ENCODE data around the gene HEATR5B. TPM values are rescaled to one million over a fixed set of nuclear protein-coding genes. Genes with fewer than 3 reads are reported as not detected.

The HEATR5B gene
- total RNA-seq = 15.7 and 16.0 TPM in 2 replicates

DNA sequence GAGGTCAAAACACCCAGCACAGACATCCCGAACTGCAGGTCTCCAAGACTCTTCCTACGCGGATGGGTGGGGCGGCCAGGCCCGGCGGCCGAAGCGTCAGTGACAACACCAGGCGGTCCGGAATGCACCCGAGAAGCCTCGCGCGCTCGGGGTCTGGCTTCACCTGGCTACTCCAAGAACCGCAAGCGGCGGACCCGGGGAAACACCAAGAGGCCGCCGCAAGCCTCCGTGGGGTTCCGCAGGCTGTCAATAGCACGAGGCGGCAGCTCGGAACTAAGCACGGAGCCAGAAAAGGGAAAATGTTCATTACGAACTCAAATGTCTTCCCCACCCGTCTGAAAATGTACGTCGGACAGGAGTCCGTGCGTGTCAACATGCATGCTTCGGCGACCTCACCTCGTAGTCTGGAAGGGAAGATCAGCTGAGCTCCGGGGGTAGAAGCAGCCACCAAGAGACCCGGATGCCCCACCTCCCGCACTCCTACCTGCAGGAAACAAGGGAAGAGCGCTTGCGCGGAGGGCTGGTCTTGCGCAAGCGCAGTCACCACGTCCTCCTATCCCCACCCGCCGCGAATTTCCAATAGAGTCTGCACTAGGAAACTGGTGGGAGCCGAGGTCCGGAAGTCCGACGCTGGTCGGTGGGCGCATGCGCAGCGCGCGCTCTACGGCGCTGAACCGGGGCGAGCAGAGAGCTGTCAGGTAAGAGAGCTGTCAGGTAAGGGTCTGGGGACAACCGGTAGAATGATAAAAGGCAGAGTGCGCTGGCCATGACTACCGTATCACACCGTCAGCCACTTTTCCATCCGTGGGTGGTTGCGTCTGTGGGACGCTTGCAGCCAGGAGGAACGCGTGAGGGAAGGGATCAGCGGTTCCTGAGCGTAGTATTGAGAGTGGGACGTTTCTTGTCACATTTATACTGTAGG, at the start of gene HEATR5B, which contains the start of gene GPATCH11:
Gene HEATR5B (minus strand): TSS at position 500 of the 922 bp plus-strand sequence. CDS start 958 bp downstream, outside the sequence.
Gene GPATCH11 (plus strand): TSS at position 646 of the 922 bp plus-strand sequence. CDS start 3,864 bp downstream, outside the sequence.
- H3K4me3 Mint-ChIP-seq = no peak within 1 kb of the TSS
- H3K27me3 Mint-ChIP-seq (ENCODE audit: insufficient read depth) = no peaks in the 10 kb centered on the region
- no peaks in the 10 kb centered on the region for H3K9me3 Mint-ChIP-seq

GRCh38 chr2:37132914-37133313, 48.7 kb upstream of the HEATR5B start:
- no peaks in the 10 kb centered on the region for H3K4me1 Mint-ChIP-seq (ENCODE audit: low read depth)
- no peaks in the 10 kb centered on the region for H3K27me3 Mint-ChIP-seq (ENCODE audit: insufficient read depth)
- DNase-seq (ENCODE audit: low spot score) = no peak
- no peaks in the 10 kb centered on the region for H3K9me3 Mint-ChIP-seq
- H3K27ac Mint-ChIP-seq = no peak overlapping the region
- peaks cover 50% of the 10 kb centered on the region for H3K36me3 Mint-ChIP-seq (ENCODE audit: low read depth)
- intact Hi-C loops (cut with micrococcal nuclease) = no loop called here
- H3K4me3 Mint-ChIP-seq = no peak overlapping the region

More for the DNA sequence above, at the start of gene HEATR5B, which contains the start of gene GPATCH11:
- intact Hi-C loops (cut with micrococcal nuclease) = loop anchor here (1.0 to 10.0 kb wide), 8 partner anchors 73 to 727 kb away; partner anchors contain the start of genes CEBPZ, CEBPZOS, EIF2AK2 and NDUFAF7
- peak; percentile 92 for DNase-seq (ENCODE audit: low spot score)
- H3K4me1 Mint-ChIP-seq (ENCODE audit: low read depth) = peaks cover 26% of the 10 kb centered on the region
- H3K27ac Mint-ChIP-seq = peak within 1 kb of the TSS; percentile 19
- peaks cover 20% of the 10 kb centered on the region for H3K36me3 Mint-ChIP-seq (ENCODE audit: low read depth)

GRCh38 chr2:37125416-37125815, 41.2 kb upstream of the HEATR5B start:
- H3K27ac Mint-ChIP-seq = no peak overlapping the region
- no peak for DNase-seq (ENCODE audit: low spot score)
- no peak overlapping the region for H3K4me3 Mint-ChIP-seq
- no peaks in the 10 kb centered on the region for H3K9me3 Mint-ChIP-seq
- intact Hi-C loops (cut with micrococcal nuclease) = no loop called here
- H3K4me1 Mint-ChIP-seq (ENCODE audit: low read depth) = peaks cover 7% of the 10 kb centered on the region
- no peaks in the 10 kb centered on the region for H3K27me3 Mint-ChIP-seq (ENCODE audit: insufficient read depth)
- peaks cover 51% of the 10 kb centered on the region for H3K36me3 Mint-ChIP-seq (ENCODE audit: low read depth)

GRCh38 chr2:37119157-37119556, 35.0 kb upstream of the HEATR5B start:
- no peaks in the 10 kb centered on the region for H3K9me3 Mint-ChIP-seq
- H3K27me3 Mint-ChIP-seq (ENCODE audit: insufficient read depth) = no peaks in the 10 kb centered on the region
- no peak overlapping the region for H3K27ac Mint-ChIP-seq
- no peak overlapping the region for H3K4me3 Mint-ChIP-seq
- peaks cover 32% of the 10 kb centered on the region for H3K36me3 Mint-ChIP-seq (ENCODE audit: low read depth)
- peaks cover 13% of the 10 kb centered on the region for H3K4me1 Mint-ChIP-seq (ENCODE audit: low read depth)
- DNase-seq (ENCODE audit: low spot score) = no peak
- intact Hi-C loops (cut with micrococcal nuclease) = no loop called here

DNA sequence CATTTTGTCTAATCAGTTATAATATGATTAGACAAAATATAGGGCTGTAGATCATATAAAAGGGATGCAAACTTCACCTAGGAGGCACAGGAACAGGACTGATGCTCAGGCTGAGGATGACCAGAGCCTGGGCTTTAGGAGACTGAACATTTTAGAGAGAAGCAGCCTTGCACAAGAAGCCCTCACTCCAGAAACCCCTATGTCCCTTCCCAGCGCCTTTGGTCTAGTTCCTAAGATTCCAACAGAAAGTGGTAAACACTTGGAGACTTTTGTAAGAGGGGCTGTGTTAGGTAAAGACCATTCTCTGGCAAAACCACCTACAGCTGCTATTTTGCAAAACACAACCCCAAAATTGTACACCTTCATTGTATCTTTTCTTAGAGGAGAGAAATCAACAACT, 33.4 kb upstream of the HEATR5B start:
- Mint-ChIP-seq H3K4me3 (no peak overlapping the region), H3K4me1 (ENCODE audit: low read depth) (peaks cover 13% of the 10 kb centered on the region), H3K36me3 (ENCODE audit: low read depth) (peaks cover 27% of the 10 kb centered on the region), H3K9me3 (no peaks in the 10 kb centered on the region), H3K27ac (no peak overlapping the region), H3K27me3 (ENCODE audit: insufficient read depth) (no peaks in the 10 kb centered on the region)
- no peak for DNase-seq (ENCODE audit: low spot score)
- intact Hi-C loops (cut with micrococcal nuclease) = no loop called here

DNA sequence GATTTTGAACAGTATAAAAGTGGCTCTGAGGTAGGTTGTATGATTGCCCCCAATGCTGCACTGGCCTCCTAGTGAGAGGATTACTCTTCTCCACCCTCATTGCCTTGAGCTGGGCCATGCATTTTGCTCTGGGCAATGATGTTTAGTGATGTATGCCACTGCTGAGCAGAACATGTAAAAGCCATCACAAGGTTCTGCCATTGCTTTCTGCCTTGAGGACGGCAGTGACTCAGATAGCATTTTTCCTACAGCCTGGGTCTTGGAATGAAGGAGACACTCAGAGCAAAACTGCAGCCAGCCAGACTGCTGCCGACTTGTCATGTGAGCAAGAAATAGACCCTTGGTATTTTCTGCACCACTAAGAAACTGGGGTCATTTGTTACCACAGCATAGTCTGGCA, 27.8 kb upstream of the HEATR5B start:
- H3K9me3 Mint-ChIP-seq = no peaks in the 10 kb centered on the region
- intact Hi-C loops (cut with micrococcal nuclease) = no loop called here
- no peak overlapping the region for H3K4me3 Mint-ChIP-seq
- H3K4me1 Mint-ChIP-seq (ENCODE audit: low read depth) = peaks cover 16% of the 10 kb centered on the region
- no peaks in the 10 kb centered on the region for H3K27me3 Mint-ChIP-seq (ENCODE audit: insufficient read depth)
- H3K27ac Mint-ChIP-seq = no peak overlapping the region
- no peak for DNase-seq (ENCODE audit: low spot score)
- peaks cover 42% of the 10 kb centered on the region for H3K36me3 Mint-ChIP-seq (ENCODE audit: low read depth)

DNA sequence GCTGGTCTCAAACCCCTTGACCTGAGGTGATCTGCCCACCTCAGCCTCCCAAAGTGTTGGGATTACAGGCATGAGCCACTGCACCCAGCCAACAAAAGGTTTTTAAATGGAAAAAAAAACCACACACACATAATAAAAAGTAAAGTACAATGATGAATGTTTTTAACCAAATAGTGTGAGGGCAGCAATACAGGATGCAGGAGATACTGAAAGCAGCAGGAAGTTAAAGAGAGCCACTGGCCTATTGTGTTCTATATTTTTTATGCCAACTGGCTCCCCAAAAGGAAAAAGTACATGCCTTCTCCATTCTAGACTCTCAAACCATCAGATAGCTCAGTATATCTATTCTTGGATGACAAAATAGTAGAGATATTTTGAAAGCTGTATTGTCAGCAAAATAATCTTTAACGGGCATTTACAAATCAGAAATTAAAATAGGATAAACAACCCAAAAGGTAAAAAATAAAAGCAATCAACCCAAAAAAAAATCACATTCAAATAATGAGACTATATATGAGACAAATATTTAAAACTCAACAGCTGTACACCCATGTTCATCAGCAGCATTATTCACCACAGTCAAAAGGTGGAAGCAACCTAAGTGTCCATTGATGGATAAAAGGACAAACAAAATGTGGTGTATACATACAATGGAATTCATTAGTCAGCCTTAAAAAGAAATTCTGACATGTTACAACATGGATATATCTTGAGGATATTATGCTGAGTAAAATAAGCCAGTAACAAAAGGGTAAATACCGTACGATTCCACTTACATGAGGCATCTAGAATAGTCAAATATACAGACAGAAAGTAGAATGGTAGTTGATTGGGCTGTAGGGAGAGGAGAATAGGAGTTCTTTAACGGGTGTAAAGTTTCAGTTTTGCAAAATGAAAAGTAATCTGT, 26.4 kb upstream of the HEATR5B start:
- H3K27me3 Mint-ChIP-seq (ENCODE audit: insufficient read depth) = no peaks in the 10 kb centered on the region
- intact Hi-C loops (cut with micrococcal nuclease) = no loop called here
- H3K27ac Mint-ChIP-seq = no peak overlapping the region

GRCh38 chr2:37109523-37109922, 25.4 kb upstream of the HEATR5B start:
- intact Hi-C loops (cut with micrococcal nuclease) = no loop called here
- no peak overlapping the region for H3K4me3 Mint-ChIP-seq
- no peaks in the 10 kb centered on the region for H3K9me3 Mint-ChIP-seq
- H3K27me3 Mint-ChIP-seq (ENCODE audit: insufficient read depth) = no peaks in the 10 kb centered on the region
- H3K36me3 Mint-ChIP-seq (ENCODE audit: low read depth) = peaks cover 51% of the 10 kb centered on the region
- DNase-seq (ENCODE audit: low spot score) = no peak
- H3K27ac Mint-ChIP-seq = no peak overlapping the region
- peaks cover 8% of the 10 kb centered on the region for H3K4me1 Mint-ChIP-seq (ENCODE audit: low read depth)

More for the DNA sequence above, 26.4 kb upstream of the HEATR5B start:
- H3K36me3 Mint-ChIP-seq (ENCODE audit: low read depth) = peaks cover 44% of the 10 kb centered on the region
- H3K9me3 Mint-ChIP-seq = no peaks in the 10 kb centered on the region
- H3K4me3 Mint-ChIP-seq = no peak overlapping the region
- DNase-seq (ENCODE audit: low spot score) = no peak
- H3K4me1 Mint-ChIP-seq (ENCODE audit: low read depth) = peaks cover 8% of the 10 kb centered on the region

DNA sequence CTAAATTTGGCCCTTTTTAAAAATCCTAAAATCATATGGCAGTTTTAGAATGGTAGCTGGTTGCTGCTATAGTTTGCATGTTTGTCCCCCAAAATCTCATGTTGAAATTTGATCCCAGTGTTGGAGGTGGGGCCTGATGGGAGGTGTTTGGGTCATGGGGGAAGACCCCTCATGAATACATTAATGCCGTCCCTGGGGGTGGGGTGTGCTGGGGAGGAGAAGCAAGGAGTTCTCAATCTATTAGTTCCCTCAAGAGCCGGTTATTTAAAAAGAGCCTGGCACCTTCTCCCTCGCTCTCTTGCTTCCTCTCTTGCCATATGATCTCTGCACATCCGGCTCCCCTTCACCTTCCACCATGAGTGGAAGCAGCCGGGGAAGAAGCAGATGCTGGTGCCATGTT, 21.0 kb upstream of the HEATR5B start:
- Mint-ChIP-seq H3K9me3 (no peaks in the 10 kb centered on the region), H3K27ac (no peak overlapping the region), H3K36me3 (ENCODE audit: low read depth) (peaks cover 65% of the 10 kb centered on the region), H3K27me3 (ENCODE audit: insufficient read depth) (no peaks in the 10 kb centered on the region), H3K4me3 (no peak overlapping the region), H3K4me1 (ENCODE audit: low read depth) (no peaks in the 10 kb centered on the region)
- DNase-seq (ENCODE audit: low spot score) = no peak
- intact Hi-C loops (cut with micrococcal nuclease) = no loop called here

- H3K4me3 Mint-ChIP-seq = no peak overlapping the region
- DNase-seq (ENCODE audit: low spot score) = no peak
- peaks cover 67% of the 10 kb centered on the region for H3K36me3 Mint-ChIP-seq (ENCODE audit: low read depth)
- H3K27me3 Mint-ChIP-seq (ENCODE audit: insufficient read depth) = no peaks in the 10 kb centered on the region
- no peaks in the 10 kb centered on the region for H3K4me1 Mint-ChIP-seq (ENCODE audit: low read depth)
- H3K27ac Mint-ChIP-seq = no peak overlapping the region
- H3K9me3 Mint-ChIP-seq = no peaks in the 10 kb centered on the region
- intact Hi-C loops (cut with micrococcal nuclease) = no loop called here
These were observed 20.0 kb upstream of the HEATR5B start for GRCh38 chr2:37104178-37104577.

GRCh38 chr2:37102588-37102987, 18.4 kb upstream of the HEATR5B start:
- Mint-ChIP-seq H3K4me3 (no peak overlapping the region), H3K9me3 (no peaks in the 10 kb centered on the region), H3K4me1 (ENCODE audit: low read depth) (no peaks in the 10 kb centered on the region), H3K27ac (no peak overlapping the region), H3K36me3 (ENCODE audit: low read depth) (peaks cover 53% of the 10 kb centered on the region), H3K27me3 (ENCODE audit: insufficient read depth) (no peaks in the 10 kb centered on the region)
- intact Hi-C loops (cut with micrococcal nuclease) = no loop called here
- DNase-seq (ENCODE audit: low spot score) = no peak

GRCh38 chr2:37100054-37100453, 15.9 kb upstream of the HEATR5B start:
- intact Hi-C loops (cut with micrococcal nuclease) = no loop called here
- Mint-ChIP-seq H3K36me3 (ENCODE audit: low read depth) (peaks cover 46% of the 10 kb centered on the region), H3K27ac (no peak overlapping the region), H3K27me3 (ENCODE audit: insufficient read depth) (no peaks in the 10 kb centered on the region), H3K4me3 (no peak overlapping the region), H3K9me3 (no peaks in the 10 kb centered on the region), H3K4me1 (ENCODE audit: low read depth) (no peaks in the 10 kb centered on the region)
- no peak for DNase-seq (ENCODE audit: low spot score)

Data from activated T-helper 1 cell treated with anti-CD3 and anti-CD28 coated beads, Interleukin-12 subunit alpha, Interleukin-12 subunit beta, Interleukin-2, Interleukin-4 antibody, amounts not matched to agents 30 ng/mL and 10 ng/mL and 1 ng/mL, durations not matched to agents 14 hours and 24 hours and 36 hours (primary cell).